Measurements from ENCODE around the gene CAMK4. TPM values are rescaled to one million over a fixed set of nuclear protein-coding genes. Genes with fewer than 3 reads are reported as not detected.

The CAMK4 gene
- 18.1 and 19.3 TPM in 2 replicates for total RNA-seq (2014; rRNA removed; shearing (Covaris generic))

DNA sequence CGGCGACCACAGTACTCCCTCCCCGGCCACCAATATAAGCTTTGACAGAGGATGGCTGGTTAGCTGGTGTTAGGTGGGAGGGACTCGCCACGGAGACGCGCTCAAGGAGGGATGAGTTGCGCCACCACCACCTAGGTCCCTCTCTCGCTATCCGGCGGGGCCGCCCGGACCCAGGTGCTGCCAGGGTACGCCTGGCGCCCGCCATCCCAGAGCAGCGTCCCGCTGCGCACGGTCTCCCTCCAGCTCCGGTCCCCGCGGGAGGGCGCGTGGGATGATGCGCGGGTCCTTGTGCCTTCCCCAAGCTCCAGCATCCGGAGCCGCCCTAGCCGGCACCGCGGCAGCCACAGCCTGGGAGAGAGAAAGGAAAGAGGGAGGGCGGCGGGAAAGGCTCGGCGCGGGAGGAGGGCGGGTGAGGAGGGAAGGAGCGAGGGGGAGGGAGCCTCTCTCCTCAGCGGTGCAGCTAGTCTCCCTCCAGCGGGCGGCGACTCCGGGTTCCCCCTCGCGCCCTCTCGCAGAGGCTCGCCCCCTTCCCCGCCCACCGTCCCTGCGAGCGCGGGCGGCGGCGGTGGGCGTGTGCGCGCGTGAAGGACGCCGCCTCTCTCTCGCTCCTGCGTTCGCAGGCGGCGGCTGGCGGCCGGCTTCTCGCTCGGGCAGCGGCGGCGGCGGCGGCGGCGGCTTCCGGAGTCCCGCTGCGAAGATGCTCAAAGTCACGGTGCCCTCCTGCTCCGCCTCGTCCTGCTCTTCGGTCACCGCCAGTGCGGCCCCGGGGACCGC is at the start of gene CAMK4:
Gene CAMK4 (plus strand): TSS at position 598 of the 774 bp plus-strand sequence. CDS start 100 bp downstream, at position 698.
- Histone ChIP-seq H3K36me3 (no peaks in the 10 kb centered on the region), H3K4me3 (peak within 1 kb of the TSS; percentile 84), H3K4me1 (no peaks in the 10 kb centered on the region; the same call in 1 of the 2 replicates), H3K9me3 (replicated peaks) (no peaks in the 10 kb centered on the region), H3K27ac (peak within 1 kb of the TSS; percentile 42), H3K27me3 (no peaks in the 10 kb centered on the region)
- DNase-seq, result peak; percentile 86 to 87

DNA sequence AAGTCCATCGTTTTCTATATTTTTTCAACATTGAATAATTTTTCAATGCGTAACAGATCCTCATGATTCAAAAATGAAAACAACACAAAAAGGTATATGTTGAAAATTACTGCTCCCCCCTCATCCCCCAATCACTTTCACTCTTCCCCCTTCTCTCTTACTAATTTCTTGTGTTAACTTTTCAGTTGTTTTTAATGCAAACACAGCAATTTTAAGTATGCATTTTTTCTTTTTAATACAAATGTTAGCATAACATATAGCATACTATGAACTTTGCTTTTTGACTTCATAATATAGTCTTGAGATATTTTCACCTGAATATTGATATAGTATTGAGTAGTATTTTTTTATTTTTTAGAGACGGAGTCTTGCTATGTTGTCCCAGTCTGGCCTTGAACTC is 41.1 kb upstream of the CAMK4 start:
- Histone ChIP-seq H3K9me3 (replicated peaks) (no peaks in the 10 kb centered on the region), H3K36me3 (no peaks in the 10 kb centered on the region), H3K27me3 (no peaks in the 10 kb centered on the region), H3K27ac (no peak overlapping the region), H3K4me1 (no peaks in the 10 kb centered on the region), H3K4me3 (no peak overlapping the region)
- no peak for DNase-seq

DNA sequence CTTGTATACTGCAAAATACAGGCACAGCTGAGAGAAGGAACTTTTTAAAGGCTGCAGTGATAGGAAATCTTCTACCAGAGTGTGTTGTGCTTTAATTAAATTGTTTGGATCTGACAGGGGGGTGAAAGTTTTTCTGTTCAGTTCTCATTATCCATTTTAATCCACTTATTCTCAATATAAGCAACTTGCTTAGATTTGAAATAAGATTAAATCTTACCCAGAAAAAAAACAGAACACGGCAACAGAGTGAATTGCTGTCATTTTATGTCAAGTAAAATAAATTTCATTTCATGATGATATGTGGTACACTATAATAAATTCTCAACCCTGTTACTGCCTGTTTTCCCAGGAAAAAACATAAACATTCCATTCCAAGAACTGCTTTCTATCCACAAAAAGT is 37.1 kb upstream of the CAMK4 start:
- no peaks in the 10 kb centered on the region for H3K9me3 ChIP-seq (replicated peaks)
- H3K4me1 ChIP-seq, result no peaks in the 10 kb centered on the region
- no peaks in the 10 kb centered on the region for H3K36me3 ChIP-seq
- no peak for DNase-seq
- no peaks in the 10 kb centered on the region for H3K27me3 ChIP-seq
- H3K27ac ChIP-seq, result no peak overlapping the region
- H3K4me3 ChIP-seq, result no peak overlapping the region

DNA sequence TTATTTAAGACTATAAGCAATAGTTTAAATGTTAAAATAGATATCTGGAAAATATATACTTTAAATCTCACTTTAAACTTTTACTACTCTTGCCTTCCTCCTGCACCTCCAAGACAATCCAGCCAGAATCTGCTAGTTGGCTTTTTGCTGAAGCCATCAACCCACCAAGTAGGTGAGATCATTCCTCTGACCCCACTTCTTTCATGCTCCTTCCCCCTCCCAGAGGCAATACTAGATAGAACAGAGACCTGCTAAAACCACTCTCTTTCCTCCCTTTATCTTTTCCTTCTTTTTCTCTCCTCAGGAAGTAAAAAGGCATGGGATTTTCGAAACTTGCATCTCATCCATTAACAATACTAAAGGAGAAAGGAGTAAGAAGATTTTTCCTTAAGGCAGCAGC is 30.1 kb upstream of the CAMK4 start:
- no peaks in the 10 kb centered on the region for H3K9me3 ChIP-seq (replicated peaks)
- H3K27me3 ChIP-seq, result no peaks in the 10 kb centered on the region
- H3K27ac ChIP-seq, result no peak overlapping the region
- no peak overlapping the region for H3K4me3 ChIP-seq
- DNase-seq, result no peak
- H3K36me3 ChIP-seq, result no peaks in the 10 kb centered on the region
- no peaks in the 10 kb centered on the region for H3K4me1 ChIP-seq

DNA sequence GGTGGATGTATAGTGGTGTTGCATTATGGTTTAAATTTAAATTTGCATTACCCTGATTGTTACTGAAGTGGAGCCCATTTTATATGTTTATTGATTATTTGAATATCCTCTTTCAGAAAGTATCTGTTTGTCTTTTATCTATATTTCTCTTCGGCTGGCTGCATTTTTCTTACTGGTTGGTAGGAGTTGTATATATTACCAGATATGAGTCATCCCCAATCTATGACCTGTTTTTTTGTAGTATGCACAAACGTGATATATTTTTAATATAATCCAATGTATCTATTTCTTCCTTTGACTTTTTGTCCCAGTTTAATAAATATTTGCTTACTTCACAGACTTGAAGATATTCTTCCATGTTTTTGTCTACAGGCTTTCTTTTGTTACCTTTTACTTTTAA is 29.3 kb upstream of the CAMK4 start:
- H3K27me3 ChIP-seq, result no peaks in the 10 kb centered on the region

DNA sequence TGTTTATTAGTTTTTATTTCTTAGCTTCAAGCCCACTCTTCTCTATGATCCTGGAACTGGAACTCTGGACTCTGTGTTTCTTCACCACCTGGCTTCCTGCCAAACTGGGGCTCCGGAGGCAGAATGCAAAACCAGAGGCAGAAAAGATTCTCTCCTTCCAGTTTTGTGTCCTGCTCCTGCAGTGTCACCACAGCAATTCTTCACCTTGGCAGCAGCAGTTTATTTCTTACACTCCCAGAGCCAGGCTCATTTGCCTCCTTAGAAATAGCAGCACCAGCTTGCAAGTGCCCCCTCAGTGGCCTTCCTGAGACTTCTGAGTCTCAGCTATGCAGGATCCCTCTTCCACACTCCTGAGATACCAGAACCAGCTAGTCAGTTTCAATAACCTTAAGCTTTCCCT is 26.7 kb upstream of the CAMK4 start:
- Histone ChIP-seq H3K4me3 (no peak overlapping the region), H3K9me3 (replicated peaks) (no peaks in the 10 kb centered on the region), H3K36me3 (no peaks in the 10 kb centered on the region), H3K4me1 (no peaks in the 10 kb centered on the region), H3K27me3 (no peaks in the 10 kb centered on the region), H3K27ac (no peak overlapping the region)
- peak; percentile 20 to 51 for DNase-seq

More for the DNA sequence above, 29.3 kb upstream of the CAMK4 start:
- no peak overlapping the region for H3K4me3 ChIP-seq
- no peaks in the 10 kb centered on the region for H3K4me1 ChIP-seq
- no peak overlapping the region for H3K27ac ChIP-seq
- no peaks in the 10 kb centered on the region for H3K36me3 ChIP-seq
- no peaks in the 10 kb centered on the region for H3K9me3 ChIP-seq (replicated peaks)
- no peak for DNase-seq

DNA sequence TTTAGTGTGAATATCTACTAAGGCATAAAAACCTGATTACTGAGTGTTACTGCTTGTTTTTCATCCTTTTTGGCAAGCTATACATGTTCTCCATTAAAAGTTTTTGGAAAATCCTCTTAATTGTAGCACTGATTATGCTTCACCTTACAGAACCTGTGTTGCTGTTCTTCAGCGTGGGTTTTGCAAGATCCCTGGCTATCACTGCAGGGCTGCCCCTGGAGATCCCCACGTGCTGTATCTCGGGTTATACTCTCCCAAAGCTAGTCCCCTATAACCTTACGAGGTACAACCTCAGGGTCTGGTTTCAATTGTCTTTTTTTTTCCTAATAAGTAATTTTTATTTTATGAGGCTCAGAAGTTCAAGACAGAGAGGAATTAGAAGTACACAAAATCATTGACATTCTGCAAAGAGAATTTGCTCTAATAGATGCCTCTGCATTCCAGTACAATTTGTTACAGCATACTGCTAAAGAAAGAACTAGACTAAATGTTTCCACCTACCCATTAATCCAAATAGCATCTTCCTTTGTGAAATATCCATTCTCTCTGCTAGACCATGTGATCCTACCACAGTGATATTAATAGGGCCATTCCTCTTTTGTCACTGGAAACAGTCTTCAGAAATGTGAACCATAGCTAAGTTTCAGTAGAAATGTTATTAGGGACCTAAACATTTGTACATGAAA is 25.8 kb upstream of the CAMK4 start:
- DNase-seq, result no peak
- H3K4me3 ChIP-seq, result no peak overlapping the region
- H3K9me3 ChIP-seq (replicated peaks), result no peaks in the 10 kb centered on the region
- no peaks in the 10 kb centered on the region for H3K4me1 ChIP-seq
- H3K27ac ChIP-seq, result no peak overlapping the region
- H3K36me3 ChIP-seq, result no peaks in the 10 kb centered on the region
- no peaks in the 10 kb centered on the region for H3K27me3 ChIP-seq

DNA sequence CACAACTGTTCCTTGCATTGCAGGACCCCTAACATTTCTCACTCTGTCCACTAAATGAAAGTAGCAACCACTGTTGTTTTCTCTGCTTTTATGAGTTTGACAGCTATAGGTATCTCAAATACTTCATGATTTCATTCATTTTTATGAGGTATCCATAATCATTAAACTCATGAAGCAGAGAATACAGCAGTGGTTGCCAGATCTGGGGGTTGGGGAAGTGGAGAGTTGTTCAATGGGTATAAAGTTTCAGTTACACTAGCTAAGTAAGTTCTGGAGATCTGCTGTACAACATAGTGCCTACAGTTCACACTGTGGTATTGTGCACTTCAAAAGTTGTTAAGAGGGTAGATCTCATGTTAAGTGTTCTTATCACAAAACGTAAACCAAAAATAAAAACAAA is 23.4 kb upstream of the CAMK4 start:
- Histone ChIP-seq H3K36me3 (no peaks in the 10 kb centered on the region), H3K4me1 (no peaks in the 10 kb centered on the region), H3K9me3 (replicated peaks) (no peaks in the 10 kb centered on the region), H3K4me3 (no peak overlapping the region), H3K27me3 (no peaks in the 10 kb centered on the region), H3K27ac (no peak overlapping the region)
- no peak for DNase-seq

DNA sequence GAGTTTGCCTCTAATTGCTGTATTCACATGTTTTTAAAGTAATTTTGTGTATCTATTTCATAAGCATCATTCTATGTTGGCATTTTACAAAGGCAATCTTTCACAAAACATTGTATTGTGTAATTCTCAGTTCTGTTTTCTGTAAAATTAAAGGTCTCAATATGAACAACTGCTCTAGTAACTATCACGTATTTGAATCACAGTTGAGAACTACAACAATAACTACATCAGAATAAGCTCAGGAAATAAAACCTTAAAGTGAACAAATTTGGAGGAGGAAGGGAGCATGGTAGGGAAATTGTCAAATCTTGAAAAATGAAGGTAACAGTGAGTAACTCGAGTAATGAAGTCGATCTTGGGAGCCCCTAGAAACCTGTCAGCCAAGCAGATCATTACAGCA is 22.5 kb upstream of the CAMK4 start:
- Histone ChIP-seq H3K27ac (no peak overlapping the region), H3K27me3 (no peaks in the 10 kb centered on the region), H3K9me3 (replicated peaks) (no peaks in the 10 kb centered on the region), H3K4me3 (no peak overlapping the region), H3K4me1 (no peaks in the 10 kb centered on the region), H3K36me3 (no peaks in the 10 kb centered on the region)
- no peak for DNase-seq

DNA sequence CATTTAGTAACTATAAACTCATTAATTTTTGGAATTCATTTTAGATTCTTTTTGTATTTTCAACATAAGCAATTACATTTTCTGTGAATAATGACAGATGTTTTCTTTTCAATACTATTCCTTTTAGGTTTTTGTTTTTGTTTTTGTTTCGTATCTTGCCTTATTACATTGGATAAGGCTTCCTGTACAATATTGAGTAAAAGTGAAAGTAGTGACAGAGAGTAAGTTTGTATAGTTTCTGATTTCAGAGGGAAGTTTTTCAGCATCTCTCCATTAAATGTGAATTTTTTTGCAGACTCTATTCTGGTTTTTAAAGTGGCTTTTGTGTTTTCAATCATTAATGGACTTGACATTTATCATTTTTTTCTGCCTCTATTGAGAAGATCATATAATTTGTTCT is 12.8 kb upstream of the CAMK4 start:
- Histone ChIP-seq H3K9me3 (replicated peaks) (no peaks in the 10 kb centered on the region), H3K36me3 (no peaks in the 10 kb centered on the region), H3K27ac (no peak overlapping the region), H3K4me3 (no peak overlapping the region), H3K4me1 (no peaks in the 10 kb centered on the region), H3K27me3 (no peaks in the 10 kb centered on the region)
- no peak for DNase-seq

DNA sequence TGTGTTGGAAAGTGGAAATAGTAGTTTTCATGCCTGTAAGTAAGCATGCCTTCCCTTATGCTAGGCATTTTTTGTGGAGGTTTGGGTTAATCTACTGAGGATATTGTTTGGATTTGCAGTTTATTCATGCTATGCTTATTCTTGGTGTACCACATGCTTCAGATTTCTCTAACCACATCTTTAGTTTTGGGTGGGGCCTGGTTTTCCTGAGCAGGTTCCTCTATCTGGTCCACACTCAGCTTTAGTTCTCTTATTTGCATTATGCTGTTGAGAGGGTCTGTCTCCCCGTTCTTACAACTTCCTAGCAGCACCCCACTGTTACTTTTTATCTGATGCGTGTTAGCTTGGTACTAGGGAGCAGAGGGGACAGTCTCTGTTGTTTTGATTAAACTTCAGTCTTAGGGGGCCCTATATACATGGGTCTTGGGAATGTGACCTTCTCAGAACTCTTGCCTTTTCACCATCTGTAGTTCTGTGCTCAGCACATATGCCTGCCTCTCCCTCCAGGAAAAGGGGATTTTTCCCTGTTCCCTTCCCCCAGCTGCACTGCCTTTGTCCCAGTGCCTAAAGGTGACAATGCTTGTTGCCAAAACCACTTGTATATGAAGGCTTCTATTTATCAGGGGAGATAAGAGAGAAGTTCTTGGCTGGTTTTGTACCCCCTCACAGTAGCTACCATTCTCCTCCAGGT is 10.0 kb upstream of the CAMK4 start:
- Histone ChIP-seq H3K27ac (no peak overlapping the region), H3K9me3 (replicated peaks) (peaks cover 3% of the 10 kb centered on the region; the same call in 1 of the 2 replicates), H3K27me3 (no peaks in the 10 kb centered on the region), H3K4me3 (no peak overlapping the region), H3K36me3 (no peaks in the 10 kb centered on the region), H3K4me1 (no peaks in the 10 kb centered on the region)
- DNase-seq, result no peak

DNA sequence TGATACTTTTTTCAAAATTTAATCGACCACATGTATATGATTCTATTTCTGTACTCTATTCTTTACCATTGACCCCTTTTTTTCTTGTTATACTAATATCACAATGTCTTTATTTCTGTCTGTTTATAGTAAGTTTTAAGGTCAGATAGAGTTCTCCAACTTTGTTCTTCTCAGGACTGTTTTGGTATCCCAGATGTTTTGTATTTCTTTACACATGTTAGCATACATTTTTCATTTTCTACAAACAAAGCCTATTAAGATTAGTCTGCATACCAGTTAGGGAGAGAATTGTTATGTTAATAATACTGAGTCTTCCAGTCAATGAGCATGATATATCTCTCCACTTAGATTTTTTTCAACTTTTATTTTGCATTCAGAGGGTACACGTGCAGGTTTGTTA is 8.2 kb upstream of the CAMK4 start:
- no peak overlapping the region for H3K4me3 ChIP-seq
- no peaks in the 10 kb centered on the region for H3K27me3 ChIP-seq
- no peak for DNase-seq
- no peaks in the 10 kb centered on the region for H3K36me3 ChIP-seq
- peaks cover 3% of the 10 kb centered on the region; the same call in 1 of the 2 replicates for H3K9me3 ChIP-seq (replicated peaks)
- no peaks in the 10 kb centered on the region for H3K4me1 ChIP-seq
- no peak overlapping the region for H3K27ac ChIP-seq

DNA sequence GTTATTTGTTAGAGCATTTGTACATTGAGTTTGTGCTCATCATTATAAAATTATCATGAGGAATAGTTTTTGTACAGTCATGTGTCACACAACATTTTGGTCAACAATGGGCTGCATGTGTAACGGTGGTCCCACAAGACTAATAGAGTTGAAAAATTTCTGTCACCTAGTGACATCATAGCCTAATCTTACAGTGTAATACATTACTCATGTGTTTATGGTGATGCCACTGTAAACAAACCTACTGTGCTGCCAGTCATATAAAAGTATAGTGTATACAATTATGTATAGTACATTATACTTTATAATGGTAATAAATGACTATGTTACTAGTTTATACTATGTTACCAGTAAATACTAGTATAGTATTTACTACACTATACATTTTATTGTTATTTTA is 3.0 kb upstream of the CAMK4 start:
- Histone ChIP-seq H3K27ac (no peak overlapping the region), H3K9me3 (replicated peaks) (peaks cover 3% of the 10 kb centered on the region; the same call in 1 of the 2 replicates), H3K36me3 (no peaks in the 10 kb centered on the region), H3K4me3 (no peak overlapping the region), H3K27me3 (no peaks in the 10 kb centered on the region), H3K4me1 (no peaks in the 10 kb centered on the region)
- no peak for DNase-seq

DNA sequence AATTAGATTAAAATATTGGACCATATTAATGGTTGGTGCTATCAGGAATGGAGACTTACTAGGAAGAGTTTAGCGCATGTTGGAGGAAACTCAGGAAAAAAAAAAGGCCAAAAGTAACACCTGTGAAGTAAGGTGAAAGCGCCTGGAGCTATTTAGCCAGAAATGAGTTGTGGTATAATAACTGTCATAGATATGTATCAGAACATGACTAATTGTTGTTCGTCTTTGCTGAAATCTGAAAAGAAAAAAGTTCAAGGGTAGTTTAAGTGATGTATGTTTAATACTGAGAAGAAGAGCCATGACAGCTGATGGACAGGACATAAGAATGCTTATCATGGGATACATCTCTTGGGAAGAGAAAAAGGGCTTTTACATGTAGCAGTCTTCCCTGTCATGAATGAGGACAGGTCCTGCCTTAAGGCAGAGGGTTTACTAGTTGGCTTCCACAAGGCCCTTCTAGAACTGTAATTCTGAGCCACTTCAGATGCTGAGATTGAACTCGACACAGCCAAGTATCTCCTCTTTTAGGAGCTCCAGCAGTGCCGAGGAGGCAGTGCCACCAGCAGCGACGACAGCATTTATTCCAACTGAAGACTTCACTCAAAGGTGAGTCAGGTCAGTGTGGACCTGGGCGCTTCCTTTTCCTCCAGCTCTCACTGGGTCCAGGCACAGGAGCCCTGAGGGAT is 940 bp upstream of the CAMK4 start:
- H3K27me3 ChIP-seq, result no peaks in the 10 kb centered on the region
- peak overlapping the region; percentile 84 for H3K4me3 ChIP-seq
- H3K36me3 ChIP-seq, result no peaks in the 10 kb centered on the region
- H3K27ac ChIP-seq, result peak overlapping the region; percentile 42
- no peaks in the 10 kb centered on the region; the same call in 1 of the 2 replicates for H3K4me1 ChIP-seq
- no peaks in the 10 kb centered on the region for H3K9me3 ChIP-seq (replicated peaks)
- DNase-seq, result no peak
